ENCODE data around the gene TIMP2. TPM values are rescaled to one million over a fixed set of nuclear protein-coding genes. Genes with fewer than 3 reads are reported as not detected.

The TIMP2 gene
- total RNA-seq, 4 donors from 2014 or later: 172 to 315 (median 211) TPM

DNA sequence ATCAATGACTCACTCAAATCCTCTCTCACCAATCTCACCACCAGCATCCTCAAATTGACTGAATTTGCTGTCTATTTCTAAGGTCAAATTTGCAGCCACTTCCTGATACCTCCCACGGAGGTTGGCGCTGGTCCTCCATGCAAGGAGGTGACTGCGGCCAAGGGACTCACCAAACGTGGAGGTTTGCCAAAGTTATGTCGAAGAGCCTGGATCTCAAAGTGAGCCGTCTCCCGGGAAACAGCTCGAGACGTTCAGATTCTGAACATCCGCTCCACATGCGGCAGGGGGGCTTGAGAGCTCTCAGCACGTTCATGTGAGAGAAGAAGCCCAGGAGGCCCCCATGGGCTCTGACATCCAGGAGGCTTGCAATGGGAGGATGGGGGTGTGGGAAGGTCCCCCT, 31.9 kb upstream of the TIMP2 start:
- Histone ChIP-seq H3K36me3 (no peaks in the 10 kb centered on the region), H3K27me3 (no peaks in the 10 kb centered on the region), H3K27ac (no peak overlapping the region), H3K4me3 (no peak overlapping the region), H3K9me3 (no peaks in the 10 kb centered on the region), H3K4me1 (peaks cover 0 to 26% (median 4%) of the 10 kb centered on the region in 3 donors)
- WGBS, 2 donors (ENCODE audit: low coverage in 1 of 2): 56% methylated on average over 5 of the region's 12 CpGs; no CpG with 5 or more reads in 1 of the 2 donors
- TF ChIP-seq CTCF (IDR thresholded peaks at IDR 0.05): no peak
- no peak for TF ChIP-seq EP300 (IDR thresholded peaks at IDR 0.05)
- no peak for TF ChIP-seq POLR2A (IDR thresholded peaks at IDR 0.05)
- TF ChIP-seq POLR2AphosphoS5 (IDR thresholded peaks at IDR 0.05): no peak
- no peak for ATAC-seq

GRCh38 chr17:78956254-78956653, 31.1 kb upstream of the TIMP2 start:
- H3K27me3 ChIP-seq: no peaks in the 10 kb centered on the region
- no peak overlapping the region for H3K4me3 ChIP-seq
- H3K36me3 ChIP-seq: no peaks in the 10 kb centered on the region
- peaks cover 0 to 30% (median 4%) of the 10 kb centered on the region in 3 donors for H3K4me1 ChIP-seq
- H3K9me3 ChIP-seq: peaks cover 0 to 2% (median 0%) of the 10 kb centered on the region in 3 donors
- no peak overlapping the region for H3K27ac ChIP-seq
- no peak for ATAC-seq
- TF ChIP-seq POLR2AphosphoS5 (IDR thresholded peaks at IDR 0.05): no peak
- WGBS, 2 donors (ENCODE audit: low coverage in 1 of 2): 91 to 100% methylated on average over 5 to 9 of the region's 11 CpGs

- no peak overlapping the region for H3K27ac ChIP-seq
- H3K4me1 ChIP-seq: peaks cover 0 to 26% (median 4%) of the 10 kb centered on the region in 3 donors
- peaks cover 0 to 18% (median 0%) of the 10 kb centered on the region in 3 donors for H3K9me3 ChIP-seq
- no peak overlapping the region for H3K4me3 ChIP-seq
- H3K27me3 ChIP-seq: no peaks in the 10 kb centered on the region
- no peaks in the 10 kb centered on the region for H3K36me3 ChIP-seq
- 100% methylated on average over 1 of the region's 14 CpGs; no CpG with 5 or more reads in 1 of the 2 donors for WGBS, 2 donors (ENCODE audit: low coverage in 1 of 2)
- no peak for TF ChIP-seq POLR2AphosphoS5 (IDR thresholded peaks at IDR 0.05)
- no peak for TF ChIP-seq CTCF (IDR thresholded peaks at IDR 0.05)
- TF ChIP-seq POLR2A (IDR thresholded peaks at IDR 0.05): no peak
- no peak for TF ChIP-seq EP300 (IDR thresholded peaks at IDR 0.05)
- no peak for ATAC-seq
Observed at GRCh38 chr17:78954684-78955083, 29.5 kb upstream of the TIMP2 start.

GRCh38 chr17:78953356-78954350, 28.5 kb upstream of the TIMP2 start:
- Histone ChIP-seq H3K9me3 (peaks cover 0 to 18% (median 0%) of the 10 kb centered on the region in 3 donors), H3K27me3 (no peaks in the 10 kb centered on the region), H3K36me3 (no peaks in the 10 kb centered on the region), H3K4me3 (no peak overlapping the region), H3K27ac (no peak overlapping the region), H3K4me1 (peaks cover 0 to 26% (median 4%) of the 10 kb centered on the region in 3 donors)
- 60 to 69% methylated on average over 7 to 14 of the region's 29 CpGs for WGBS, 2 donors (ENCODE audit: low coverage in 1 of 2)
- TF ChIP-seq EP300 (IDR thresholded peaks at IDR 0.05): no peak
- TF ChIP-seq CTCF (IDR thresholded peaks at IDR 0.05): no peak
- TF ChIP-seq POLR2AphosphoS5 (IDR thresholded peaks at IDR 0.05): no peak
- no peak for TF ChIP-seq POLR2A (IDR thresholded peaks at IDR 0.05)
- peak; percentile 19 for ATAC-seq

GRCh38 chr17:78952706-78953105, 27.5 kb upstream of the TIMP2 start:
- WGBS, 2 donors (ENCODE audit: low coverage in 1 of 2): no CpG with 5 or more reads among the region's 10 CpGs
- Histone ChIP-seq H3K4me3 (no peak overlapping the region), H3K27ac (peak overlapping the region in 2 of 4 donors; percentile 41 to 55), H3K27me3 (no peaks in the 10 kb centered on the region), H3K36me3 (no peaks in the 10 kb centered on the region), H3K9me3 (peaks cover 0 to 18% (median 0%) of the 10 kb centered on the region in 3 donors), H3K4me1 (peaks cover 0 to 26% (median 4%) of the 10 kb centered on the region in 3 donors)
- no peak for ATAC-seq
- TF ChIP-seq POLR2A (IDR thresholded peaks at IDR 0.05): no peak
- no peak for TF ChIP-seq EP300 (IDR thresholded peaks at IDR 0.05)
- no peak for TF ChIP-seq POLR2AphosphoS5 (IDR thresholded peaks at IDR 0.05)
- no peak for TF ChIP-seq CTCF (IDR thresholded peaks at IDR 0.05)

Measured in gastroesophageal sphincter (tissue), 4 donors.